ENCODE measurements around the gene GFOD2.

Gene GFOD2

DNA sequence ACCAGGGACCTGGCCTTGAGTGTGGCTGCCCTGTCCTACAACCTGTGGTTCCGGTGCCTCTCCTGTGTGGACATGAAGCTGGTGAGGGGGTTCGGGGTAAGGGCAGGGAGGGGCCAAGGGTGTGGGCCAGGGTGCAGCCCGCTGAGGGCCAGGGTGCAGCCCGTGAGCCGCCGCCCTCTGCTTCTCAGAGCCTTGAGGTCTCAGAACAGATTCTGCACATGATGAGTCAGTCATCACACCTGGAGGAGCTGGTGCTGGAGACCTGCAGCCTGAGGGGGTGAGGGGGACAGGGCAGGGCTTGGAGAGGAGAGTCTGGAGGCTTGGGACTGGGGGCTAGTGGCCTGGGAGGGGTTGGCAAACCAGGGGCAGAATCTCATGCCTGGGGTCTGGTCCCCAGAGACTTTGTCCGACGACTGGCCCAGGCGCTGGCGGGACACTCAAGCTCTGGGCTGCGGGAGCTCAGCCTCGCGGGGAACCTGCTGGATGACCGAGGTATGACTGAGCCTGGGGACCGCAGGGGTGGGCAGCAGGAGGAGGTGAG lies 71.9 kb downstream of the GFOD2 start:
- Histone ChIP-seq H3K9me3 (ENCODE audit: insufficient read depth, low read depth, low read length) (no peaks in the 10 kb centered on the region), H3K4me3 (ENCODE audit: low read length, poor library complexity, severe bottlenecking) (peak overlapping the region; percentile 98), H3K4me1 (ENCODE audit: insufficient read depth, low read length, poor library complexity, severe bottlenecking) (peaks cover 24% of the 10 kb centered on the region), H3K79me2 (ENCODE audit: insufficient read depth, low read length) (peaks cover 62% of the 10 kb centered on the region), H2AFZ (ENCODE audit: low read length) (no peak overlapping the region), H3K4me2 (ENCODE audit: low read depth, low read length, poor library complexity, severe bottlenecking) (peak overlapping the region; percentile 82), H3F3A (ENCODE audit: low read depth) (no peaks in the 10 kb centered on the region), H3K9me2 (replicated peaks; ENCODE audit: low read depth, low read length) (no peaks in the 10 kb centered on the region), H3K27me3 (ENCODE audit: insufficient read depth, low read length, poor library complexity, severe bottlenecking) (no peaks in the 10 kb centered on the region), H4K20me1 (ENCODE audit: insufficient read depth, low read length, poor library complexity, severe bottlenecking) (peaks cover 23% of the 10 kb centered on the region), H3K9ac (ENCODE audit: low read depth, low read length, poor library complexity, severe bottlenecking) (peak overlapping the region; percentile 98), H3K36me3 (ENCODE audit: insufficient read depth, low read length) (peaks cover 35% of the 10 kb centered on the region; the same call in 1 of the 2 replicates)
- no peak for TF ChIP-seq EZH2phosphoT487 (IDR thresholded peaks at IDR 0.05; ENCODE audit: borderline replicate concordance)
- TF ChIP-seq, protein P1, sequence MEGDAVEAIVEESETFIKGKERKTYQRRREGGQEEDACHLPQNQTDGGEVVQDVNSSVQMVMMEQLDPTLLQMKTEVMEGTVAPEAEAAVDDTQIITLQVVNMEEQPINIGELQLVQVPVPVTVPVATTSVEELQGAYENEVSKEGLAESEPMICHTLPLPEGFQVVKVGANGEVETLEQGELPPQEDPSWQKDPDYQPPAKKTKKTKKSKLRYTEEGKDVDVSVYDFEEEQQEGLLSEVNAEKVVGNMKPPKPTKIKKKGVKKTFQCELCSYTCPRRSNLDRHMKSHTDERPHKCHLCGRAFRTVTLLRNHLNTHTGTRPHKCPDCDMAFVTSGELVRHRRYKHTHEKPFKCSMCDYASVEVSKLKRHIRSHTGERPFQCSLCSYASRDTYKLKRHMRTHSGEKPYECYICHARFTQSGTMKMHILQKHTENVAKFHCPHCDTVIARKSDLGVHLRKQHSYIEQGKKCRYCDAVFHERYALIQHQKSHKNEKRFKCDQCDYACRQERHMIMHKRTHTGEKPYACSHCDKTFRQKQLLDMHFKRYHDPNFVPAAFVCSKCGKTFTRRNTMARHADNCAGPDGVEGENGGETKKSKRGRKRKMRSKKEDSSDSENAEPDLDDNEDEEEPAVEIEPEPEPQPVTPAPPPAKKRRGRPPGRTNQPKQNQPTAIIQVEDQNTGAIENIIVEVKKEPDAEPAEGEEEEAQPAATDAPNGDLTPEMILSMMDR (conservative IDR thresholded peaks at IDR 0.05; ENCODE audit: low read length): no peak

DNA sequence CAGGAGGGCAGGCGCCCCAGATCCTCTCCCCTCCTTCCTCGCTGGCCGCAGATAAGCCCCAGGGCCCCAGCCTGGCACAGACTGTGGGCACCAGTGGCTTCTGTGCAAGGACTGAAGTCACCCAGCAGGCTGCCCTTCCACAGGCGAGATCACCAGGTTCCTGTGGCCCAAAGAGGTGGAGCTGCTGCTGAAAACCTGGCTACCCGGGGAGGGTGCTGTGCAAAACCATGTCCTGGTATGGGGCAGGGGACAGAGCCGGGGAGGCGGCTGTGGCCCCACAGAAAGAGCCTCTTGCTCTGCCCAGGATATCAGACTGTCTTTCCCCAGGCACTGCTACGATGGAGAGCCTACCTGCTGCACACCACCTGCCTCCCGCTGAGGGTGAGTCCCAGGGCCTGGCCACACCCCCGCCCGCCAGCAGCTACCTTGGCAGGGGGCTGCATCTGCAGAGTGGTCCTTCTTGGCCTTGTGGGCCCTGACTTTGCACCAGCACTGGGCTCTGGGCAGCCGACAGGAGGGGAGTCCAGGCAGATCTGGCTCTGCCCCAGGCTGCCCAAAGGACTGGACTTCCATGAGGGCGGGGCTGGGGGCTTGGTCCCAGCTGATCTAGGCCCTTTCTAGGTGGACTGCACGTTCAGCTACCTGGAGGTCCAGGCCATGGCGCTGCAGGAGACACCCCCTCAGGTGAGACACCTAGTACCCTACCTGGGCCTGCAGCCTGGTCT lies 73.6 kb downstream of the GFOD2 start:
- H3K9me3 ChIP-seq (ENCODE audit: insufficient read depth, low read depth, low read length): no peaks in the 10 kb centered on the region
- peak overlapping the region; percentile 83 for H2AFZ ChIP-seq (ENCODE audit: low read length)
- H3K79me2 ChIP-seq (ENCODE audit: insufficient read depth, low read length): peaks cover 53% of the 10 kb centered on the region
- TF ChIP-seq, protein P1 (conservative IDR thresholded peaks at IDR 0.05; ENCODE audit: low read length): no peak
- no peak for TF ChIP-seq EZH2phosphoT487 (IDR thresholded peaks at IDR 0.05; ENCODE audit: borderline replicate concordance)
- H4K20me1 ChIP-seq (ENCODE audit: insufficient read depth, low read length, poor library complexity, severe bottlenecking): peaks cover 20% of the 10 kb centered on the region
- H3K9me2 ChIP-seq (replicated peaks; ENCODE audit: low read depth, low read length): no peaks in the 10 kb centered on the region
- H3K9ac ChIP-seq (ENCODE audit: low read depth, low read length, poor library complexity, severe bottlenecking): peak overlapping the region; percentile 98
- H3K4me2 ChIP-seq (ENCODE audit: low read depth, low read length, poor library complexity, severe bottlenecking): peak overlapping the region; percentile 82
- H3K4me3 ChIP-seq (ENCODE audit: low read length, poor library complexity, severe bottlenecking): peak overlapping the region; percentile 98
- no peaks in the 10 kb centered on the region for H3K27me3 ChIP-seq (ENCODE audit: insufficient read depth, low read length, poor library complexity, severe bottlenecking)
- peaks cover 20% of the 10 kb centered on the region; the same call in 1 of the 2 replicates for H3K36me3 ChIP-seq (ENCODE audit: insufficient read depth, low read length)
- H3K4me1 ChIP-seq (ENCODE audit: insufficient read depth, low read length, poor library complexity, severe bottlenecking): peaks cover 24% of the 10 kb centered on the region
- H3F3A ChIP-seq (ENCODE audit: low read depth): no peaks in the 10 kb centered on the region

DNA sequence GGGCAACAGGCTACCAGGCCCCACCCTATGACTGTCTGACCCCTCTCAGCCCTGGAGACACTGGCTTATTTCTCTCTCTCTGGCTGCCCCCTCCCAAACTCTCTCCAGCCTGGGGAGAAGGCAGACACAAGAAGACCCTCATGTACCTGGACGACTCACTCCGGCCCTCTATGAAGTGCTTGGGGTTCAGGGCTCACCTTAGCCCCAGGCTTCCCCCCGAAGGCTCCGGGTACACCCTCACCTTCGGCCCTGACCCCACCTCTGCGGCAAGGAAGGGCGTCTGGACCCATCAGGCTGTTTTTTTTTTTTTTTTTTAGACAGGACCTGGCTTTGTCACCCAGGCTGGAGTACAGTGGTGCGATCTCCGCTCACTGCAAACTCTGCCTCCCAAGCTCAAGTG lies 75.1 kb downstream of the GFOD2 start:
- H3K36me3 ChIP-seq (ENCODE audit: insufficient read depth, low read length): peaks cover 13% of the 10 kb centered on the region; the same call in 1 of the 2 replicates
- no peaks in the 10 kb centered on the region for H3K9me2 ChIP-seq (replicated peaks; ENCODE audit: low read depth, low read length)
- H3K27me3 ChIP-seq (ENCODE audit: insufficient read depth, low read length, poor library complexity, severe bottlenecking): no peaks in the 10 kb centered on the region
- H3K79me2 ChIP-seq (ENCODE audit: insufficient read depth, low read length): peaks cover 39% of the 10 kb centered on the region
- H3F3A ChIP-seq (ENCODE audit: low read depth): no peaks in the 10 kb centered on the region
- no peaks in the 10 kb centered on the region for H3K9me3 ChIP-seq (ENCODE audit: insufficient read depth, low read depth, low read length)
- no peak overlapping the region for H2AFZ ChIP-seq (ENCODE audit: low read length)
- TF ChIP-seq, protein P1 (conservative IDR thresholded peaks at IDR 0.05; ENCODE audit: low read length): no peak
- no peak for TF ChIP-seq EZH2phosphoT487 (IDR thresholded peaks at IDR 0.05; ENCODE audit: borderline replicate concordance)
- H3K9ac ChIP-seq (ENCODE audit: low read depth, low read length, poor library complexity, severe bottlenecking): peak overlapping the region; percentile 98
- H3K4me2 ChIP-seq (ENCODE audit: low read depth, low read length, poor library complexity, severe bottlenecking): peak overlapping the region; percentile 82
- peaks cover 9% of the 10 kb centered on the region for H4K20me1 ChIP-seq (ENCODE audit: insufficient read depth, low read length, poor library complexity, severe bottlenecking)
- peak overlapping the region; percentile 98 for H3K4me3 ChIP-seq (ENCODE audit: low read length, poor library complexity, severe bottlenecking)
- peaks cover 24% of the 10 kb centered on the region for H3K4me1 ChIP-seq (ENCODE audit: insufficient read depth, low read length, poor library complexity, severe bottlenecking)

Data from Loucy (cell line).